ENCODE data around the gene ZIC1.

- no peak for TF ChIP-seq CTCF (IDR thresholded peaks at IDR 0.05)
- no peak for TF ChIP-seq EZH2 (IDR thresholded peaks at IDR 0.05; ENCODE audit: borderline replicate concordance, insufficient read depth, low read depth, low read length, poor library complexity, severe bottlenecking)
Observed at GRCh38 chr3:147380977-147381376, 28.2 kb upstream of the ZIC1 start.

Measured in B cell (primary cell).